AG09319 (cell line): ENCODE results near the gene TNFRSF14.

ENCODE experiments used
- DNase-seq: peaks from one replicate; pipeline ENCODE4 v3.0.0-alpha.2; 2010; ENCODE audit warnings: low read depth; ENCODE audit errors: extremely low read depth
- TF ChIP-seq, protein P1 (sequence below): IDR thresholded peaks from 2 replicates; pipeline ENCODE4 v1.5.1; 2011; ENCODE audit warnings: low read depth, mild to moderate bottlenecking, inconsistent platforms, low read length, moderate library complexity

The TNFRSF14 gene

DNA sequence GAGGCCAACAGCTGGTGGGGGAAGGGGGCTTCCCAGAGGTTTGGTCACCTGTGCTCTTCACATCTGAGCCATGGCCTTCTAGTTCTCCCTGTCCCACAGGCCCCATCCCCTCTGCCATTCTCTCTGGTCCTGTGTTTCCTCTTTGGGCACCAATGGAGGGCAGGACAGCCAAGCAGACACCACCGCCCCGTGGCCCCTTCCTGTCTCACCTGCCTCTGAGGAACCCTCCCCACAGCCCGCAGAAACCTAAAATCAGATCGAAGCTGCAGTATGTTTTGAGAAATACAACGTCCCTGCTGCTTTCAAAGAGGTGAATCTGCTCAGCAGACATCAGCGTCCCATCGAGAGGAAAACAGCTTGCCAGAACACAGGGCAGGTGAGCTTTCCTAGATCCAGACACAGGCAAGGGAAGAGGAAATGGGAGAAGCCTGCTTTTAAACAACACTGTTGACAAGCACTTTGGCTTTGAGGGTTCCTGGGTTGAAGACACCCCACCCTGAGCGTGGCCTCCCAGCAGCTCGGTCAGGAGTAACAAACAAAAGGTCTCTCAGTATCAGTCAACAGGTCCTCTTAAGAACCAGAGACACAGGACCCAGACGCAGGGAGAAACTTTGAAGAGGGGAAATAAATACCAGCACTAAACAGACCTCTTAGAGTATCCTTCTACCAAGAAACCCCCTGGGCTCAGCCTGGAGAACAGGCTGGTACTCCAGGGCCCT is 32.1 kb upstream of the TNFRSF14 start:
- DNase-seq, result no peak
- TF ChIP-seq, protein P1, sequence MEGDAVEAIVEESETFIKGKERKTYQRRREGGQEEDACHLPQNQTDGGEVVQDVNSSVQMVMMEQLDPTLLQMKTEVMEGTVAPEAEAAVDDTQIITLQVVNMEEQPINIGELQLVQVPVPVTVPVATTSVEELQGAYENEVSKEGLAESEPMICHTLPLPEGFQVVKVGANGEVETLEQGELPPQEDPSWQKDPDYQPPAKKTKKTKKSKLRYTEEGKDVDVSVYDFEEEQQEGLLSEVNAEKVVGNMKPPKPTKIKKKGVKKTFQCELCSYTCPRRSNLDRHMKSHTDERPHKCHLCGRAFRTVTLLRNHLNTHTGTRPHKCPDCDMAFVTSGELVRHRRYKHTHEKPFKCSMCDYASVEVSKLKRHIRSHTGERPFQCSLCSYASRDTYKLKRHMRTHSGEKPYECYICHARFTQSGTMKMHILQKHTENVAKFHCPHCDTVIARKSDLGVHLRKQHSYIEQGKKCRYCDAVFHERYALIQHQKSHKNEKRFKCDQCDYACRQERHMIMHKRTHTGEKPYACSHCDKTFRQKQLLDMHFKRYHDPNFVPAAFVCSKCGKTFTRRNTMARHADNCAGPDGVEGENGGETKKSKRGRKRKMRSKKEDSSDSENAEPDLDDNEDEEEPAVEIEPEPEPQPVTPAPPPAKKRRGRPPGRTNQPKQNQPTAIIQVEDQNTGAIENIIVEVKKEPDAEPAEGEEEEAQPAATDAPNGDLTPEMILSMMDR, result no peak

DNA sequence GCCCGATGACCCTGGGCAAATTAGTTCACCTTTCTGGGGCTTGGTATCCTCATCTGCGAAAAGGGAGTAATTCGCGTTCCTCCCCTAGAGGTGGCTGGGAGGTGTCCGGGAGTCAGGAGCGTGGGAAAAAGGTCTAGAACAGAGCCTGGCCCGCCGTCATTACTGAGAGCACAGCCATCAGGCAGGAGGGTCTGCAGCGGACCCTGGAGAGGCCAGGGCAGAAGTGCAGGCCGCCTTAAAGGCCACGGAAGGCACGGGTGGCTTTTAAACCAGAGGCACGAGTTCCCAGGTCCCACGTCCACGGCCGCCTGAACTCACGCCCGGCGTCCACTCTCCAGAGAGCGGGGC is 30.6 kb upstream of the TNFRSF14 start:
- no peak for DNase-seq
- TF ChIP-seq, protein P1, result no peak

DNA sequence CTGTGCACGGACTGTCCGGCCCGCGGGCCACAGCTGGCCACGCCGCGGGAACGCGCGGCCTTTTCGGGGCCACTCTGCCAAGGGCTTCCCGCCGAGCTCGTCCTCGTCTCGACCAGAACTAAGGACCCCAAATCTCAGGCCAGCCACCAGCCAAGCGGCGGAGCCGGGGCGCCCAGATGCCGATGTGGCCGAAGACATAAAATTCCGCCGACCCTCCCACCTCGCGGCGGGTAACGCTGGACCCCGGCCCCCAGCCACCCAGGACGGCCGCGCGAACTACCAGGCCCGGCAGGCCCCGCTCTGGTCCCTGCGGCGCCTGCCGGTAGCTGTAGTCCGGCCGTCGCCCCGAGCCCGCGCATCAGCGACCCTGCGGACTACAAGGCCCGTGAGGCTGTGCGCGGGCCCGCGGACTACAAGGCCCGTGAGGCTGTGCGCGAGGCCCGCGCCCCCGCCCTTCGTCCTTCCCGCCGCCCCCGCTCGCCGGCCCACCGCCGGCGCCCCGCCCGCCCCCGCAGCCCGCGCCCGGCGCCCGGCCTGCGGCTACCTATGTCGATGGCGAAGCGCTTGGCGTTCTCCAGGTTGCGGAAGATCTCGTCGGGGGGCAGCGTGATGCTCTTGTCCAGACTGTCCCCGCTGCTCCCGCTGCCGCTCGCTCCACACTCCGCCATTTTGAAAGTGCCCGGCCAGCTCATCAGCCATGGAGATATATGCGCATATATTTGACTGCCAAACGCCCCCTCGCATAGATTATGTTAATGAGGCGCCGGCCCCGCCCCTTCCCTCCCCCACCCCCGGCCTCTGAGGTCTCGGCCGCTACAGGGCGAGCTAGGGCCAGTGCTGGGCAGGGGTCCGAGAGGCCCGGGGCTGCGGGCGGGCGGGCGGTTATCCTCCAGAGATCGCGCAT is 30.0 kb upstream of the TNFRSF14 start, which contains the start of gene PANK4:
PANK4 (minus strand) TSS at position 677 of the 904 bp plus-strand sequence; CDS start at position 668, 9 bp downstream.
- DNase-seq, result peak; percentile 78
- TF ChIP-seq, protein P1, result no peak

DNA sequence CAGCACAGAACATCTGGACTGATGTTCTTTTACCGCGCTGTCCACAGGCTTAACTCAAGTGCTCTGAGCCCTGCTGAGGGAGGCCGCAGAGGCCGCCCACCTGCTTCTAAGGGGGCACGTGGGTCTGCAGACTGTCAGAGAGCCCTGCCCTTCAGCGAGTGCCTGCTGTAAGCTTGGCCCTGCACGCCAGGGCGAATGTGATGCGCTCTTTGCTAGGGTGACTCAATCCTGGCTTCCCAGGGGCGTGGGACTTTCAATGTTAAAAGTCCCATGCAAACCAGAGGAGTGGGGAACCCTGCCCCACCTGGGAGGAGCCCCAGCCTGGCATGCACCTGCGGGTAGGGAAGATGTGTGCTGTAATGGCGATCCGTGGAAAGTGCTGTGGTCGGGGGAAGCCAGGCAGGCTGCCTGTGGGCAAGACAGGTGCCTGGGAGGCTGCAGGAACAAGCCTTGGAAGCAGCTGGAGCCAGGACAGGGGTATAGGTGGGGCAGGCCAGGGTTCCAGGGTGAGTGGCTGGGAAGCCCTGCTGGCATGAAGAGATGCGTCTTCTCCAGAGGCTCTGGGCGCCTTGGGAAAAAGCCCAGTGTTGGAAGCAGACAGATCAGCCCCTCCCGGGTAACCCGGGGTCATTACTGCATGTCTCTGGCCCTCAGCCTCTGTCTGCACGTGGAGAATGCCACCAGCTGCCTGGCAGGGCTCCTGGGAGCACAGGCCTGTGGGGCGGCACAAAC is 29.2 kb upstream of the TNFRSF14 start:
- no peak for DNase-seq

DNA sequence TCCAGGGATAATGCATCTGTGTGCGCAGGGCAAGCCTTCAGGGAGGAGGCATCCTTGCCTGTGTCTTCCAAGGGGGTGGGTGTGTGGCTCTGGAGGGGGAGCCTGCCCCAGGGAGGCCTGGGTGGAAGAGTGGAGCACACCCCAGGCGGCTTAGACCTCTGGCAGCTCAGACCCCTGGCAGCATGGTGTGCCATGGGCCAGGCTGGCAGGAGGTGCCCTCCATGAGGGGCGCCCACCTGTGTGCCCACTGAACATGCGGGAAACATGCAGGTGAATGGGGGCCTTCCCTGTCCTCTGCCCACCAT is 28.7 kb upstream of the TNFRSF14 start:
- DNase-seq, result no peak

More for the DNA sequence above, 29.2 kb upstream of the TNFRSF14 start:
- TF ChIP-seq, protein P1, result no peak

DNA sequence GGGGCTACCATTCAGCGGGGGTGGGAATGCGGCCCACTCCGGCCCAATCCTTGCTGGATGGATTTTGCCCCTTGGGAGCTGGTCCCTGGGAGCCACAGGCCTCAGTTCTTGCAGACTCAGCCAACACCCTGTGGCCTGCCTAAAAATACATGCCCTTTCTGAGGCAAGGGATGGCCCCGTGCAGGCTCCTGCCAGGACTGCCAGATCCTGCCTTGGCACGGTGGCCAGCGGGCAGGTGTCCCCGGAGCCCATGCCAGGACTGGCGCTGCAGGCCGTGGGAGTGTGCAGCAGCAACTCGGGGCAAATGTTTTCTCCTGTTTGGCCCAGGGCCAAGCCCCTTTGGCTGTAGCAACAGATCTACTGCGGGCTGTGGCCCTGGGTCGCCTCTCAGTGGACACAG is 28.2 kb upstream of the TNFRSF14 start:
- no peak for DNase-seq
- TF ChIP-seq, protein P1, result no peak

More for the DNA sequence above, 28.7 kb upstream of the TNFRSF14 start:
- TF ChIP-seq, protein P1, result no peak

DNA sequence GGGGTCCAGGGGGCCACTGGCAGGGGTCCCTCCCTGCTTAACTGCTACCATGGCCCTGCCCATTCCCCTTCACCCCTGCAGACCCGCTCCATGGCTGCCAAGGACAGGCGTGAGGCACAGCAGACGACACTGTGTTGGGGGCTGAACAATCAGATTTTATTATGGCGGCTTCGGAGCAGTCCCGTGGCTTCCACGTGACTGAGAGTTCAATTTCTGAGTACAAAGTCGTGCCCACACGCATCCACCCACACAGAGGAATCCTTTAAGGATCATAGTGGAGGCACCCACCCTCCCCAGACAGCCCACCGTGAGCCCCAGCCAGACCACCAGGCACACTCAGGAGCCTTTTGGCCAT is 27.6 kb upstream of the TNFRSF14 start:
- DNase-seq, result no peak

More for the DNA sequence above, 27.6 kb upstream of the TNFRSF14 start:
- TF ChIP-seq, protein P1, result no peak
